GM21360 (cell line): ENCODE measurements around the gene GGA1.

Experiments used
- ATAC-seq: cut with Tn5 transposase; IDR thresholded peaks from one replicate; pipeline ENCODE4 v1.9.1; 2021; ENCODE audit warnings: mild to moderate bottlenecking, moderate library complexity; ENCODE audit not compliant: unreplicated experiment

GGA1 gene

GRCh38 chr22:37669586-37669985, 61.0 kb downstream of the GGA1 start:
- ATAC-seq = no peak

GRCh38 chr22:37672206-37672919, 63.7 kb downstream of the GGA1 start:
- ATAC-seq = no peak

GRCh38 chr22:37672920-37673455, 64.4 kb downstream of the GGA1 start:
- ATAC-seq = no peak

- ATAC-seq = no peak
Observed at GRCh38 chr22:37674248-37674647, 65.6 kb downstream of the GGA1 start.

GRCh38 chr22:37674951-37675929, 66.6 kb downstream of the GGA1 start, which contains the start of gene LGALS1:
Gene LGALS1 (plus strand): TSS chr22:37675636. CDS start chr22:37675703, 67 bp downstream.
- ATAC-seq = peak; percentile 41

GRCh38 chr22:37675930-37676735, 67.5 kb downstream of the GGA1 start:
- no peak for ATAC-seq

GRCh38 chr22:37676736-37677492, 68.3 kb downstream of the GGA1 start:
- ATAC-seq = peak; percentile 42

- peak; percentile 7 for ATAC-seq
Observed at GRCh38 chr22:37677493-37677974, 68.9 kb downstream of the GGA1 start.

GRCh38 chr22:37678372-37678771, 69.7 kb downstream of the GGA1 start:
- no peak for ATAC-seq

- no peak for ATAC-seq
Observed at GRCh38 chr22:37679670-37680069, 71.0 kb downstream of the GGA1 start.

- ATAC-seq = no peak
Observed at GRCh38 chr22:37680191-37680851, 71.7 kb downstream of the GGA1 start.

- ATAC-seq = no peak
Observed at GRCh38 chr22:37681001-37681424, 72.4 kb downstream of the GGA1 start.

- ATAC-seq = no peak
Observed at GRCh38 chr22:37681556-37682049, 73.0 kb downstream of the GGA1 start.
